Measurements from ENCODE around the gene IL12B.
"Not testable (repeated sequence)": the region's sequence is repeated elsewhere in the genome, so short reads cannot be mapped to it uniquely, and the experiment has no call there.

GRCh38 chr5:159366776-159367175, 36.5 kb upstream of the IL12B start:
- not testable (repeated sequence) for TF ChIP-seq CTCF (conservative IDR thresholded peaks at IDR 0.05); ZFX (IDR thresholded peaks at IDR 0.05)

All from C4-2B (cell line).